Measurements from ENCODE around the gene TICAM2.

Gene TICAM2

GRCh38 chr5:115531787-115532367 lies 70.4 kb downstream of the TICAM2 start:
- DNase-seq: peak in 2 of 4 experiments; percentile 18 to 41

- DNase-seq: no peak
Observed at GRCh38 chr5:115531380-115531779, 70.9 kb downstream of the TICAM2 start.

GRCh38 chr5:115530426-115530825 lies 71.9 kb downstream of the TICAM2 start:
- DNase-seq: no peak
